GM19455 (cell line): ENCODE results near the gene TSSK2.

ENCODE experiments used
- ATAC-seq: cut with Tn5 transposase; IDR thresholded peaks from one replicate; pipeline ENCODE4 v1.9.1; 2021; ENCODE audit not compliant: unreplicated experiment

The TSSK2 gene

GRCh38 chr22:19179497-19180048 is 48.5 kb downstream of the TSSK2 start:
- peak; percentile 32 for ATAC-seq

GRCh38 chr22:19180234-19180633 is 49.1 kb downstream of the TSSK2 start:
- no peak for ATAC-seq

GRCh38 chr22:19180740-19181410 is 49.8 kb downstream of the TSSK2 start:
- no peak for ATAC-seq

- ATAC-seq = no peak
These were observed 50.8 kb downstream of the TSSK2 start for GRCh38 chr22:19181786-19182471.
